ENCODE measurements around the gene ARPP19.

ARPP19 gene

GRCh38 chr15:52527911-52528563, 40.8 kb downstream of the ARPP19 start:
- TF ChIP-seq CTCF (IDR thresholded peaks at IDR 0.05; ENCODE audit: unreplicated experiment in 3 of 3), result no peak
- Mint-ChIP-seq H3K9me3 (peaks cover 3% of the 10 kb centered on the region), H3K27ac (no peak overlapping the region), H3K36me3 (ENCODE audit: low read depth) (no peaks in the 10 kb centered on the region), H3K27me3 (ENCODE audit: low read depth) (peaks cover 72% of the 10 kb centered on the region), H3K4me3 (peak overlapping the region; percentile 90 to 95 (median 93)), H3K4me1 (peaks cover 10% of the 10 kb centered on the region)

GRCh38 chr15:52527196-52527910, 41.5 kb downstream of the ARPP19 start:
- no peaks in the 10 kb centered on the region for H3K36me3 Mint-ChIP-seq (ENCODE audit: low read depth)
- H3K9me3 Mint-ChIP-seq, result peaks cover 3% of the 10 kb centered on the region
- no peak overlapping the region for H3K27ac Mint-ChIP-seq
- H3K4me3 Mint-ChIP-seq, result peak overlapping the region; percentile 90 to 95 (median 93)
- H3K4me1 Mint-ChIP-seq, result peaks cover 10% of the 10 kb centered on the region
- TF ChIP-seq CTCF (IDR thresholded peaks at IDR 0.05; ENCODE audit: unreplicated experiment in 3 of 3), result no peak
- peaks cover 67% of the 10 kb centered on the region for H3K27me3 Mint-ChIP-seq (ENCODE audit: low read depth)

- Mint-ChIP-seq H3K4me1 (peaks cover 4% of the 10 kb centered on the region), H3K9me3 (no peaks in the 10 kb centered on the region), H3K27me3 (ENCODE audit: low read depth) (peaks cover 38% of the 10 kb centered on the region), H3K27ac (no peak overlapping the region), H3K36me3 (ENCODE audit: low read depth) (no peaks in the 10 kb centered on the region), H3K4me3 (no peak overlapping the region)
- no peak for TF ChIP-seq CTCF (IDR thresholded peaks at IDR 0.05; ENCODE audit: unreplicated experiment in 3 of 3)
Observed at GRCh38 chr15:52524223-52525136, 44.4 kb downstream of the ARPP19 start.

GRCh38 chr15:52523647-52524046, 45.2 kb downstream of the ARPP19 start:
- Mint-ChIP-seq H3K36me3 (ENCODE audit: low read depth) (no peaks in the 10 kb centered on the region), H3K9me3 (no peaks in the 10 kb centered on the region), H3K27ac (no peak overlapping the region), H3K4me1 (peaks cover 4% of the 10 kb centered on the region), H3K4me3 (no peak overlapping the region), H3K27me3 (ENCODE audit: low read depth) (peaks cover 35% of the 10 kb centered on the region)
- TF ChIP-seq CTCF (IDR thresholded peaks at IDR 0.05; ENCODE audit: unreplicated experiment in 3 of 3), result no peak

- no peaks in the 10 kb centered on the region for H3K36me3 Mint-ChIP-seq (ENCODE audit: low read depth)
- no peak for TF ChIP-seq CTCF (IDR thresholded peaks at IDR 0.05; ENCODE audit: unreplicated experiment in 3 of 3)
- H3K4me1 Mint-ChIP-seq, result peaks cover 4% of the 10 kb centered on the region
- no peak overlapping the region for H3K4me3 Mint-ChIP-seq
- peaks cover 34% of the 10 kb centered on the region for H3K27me3 Mint-ChIP-seq (ENCODE audit: low read depth)
- no peak overlapping the region for H3K27ac Mint-ChIP-seq
- H3K9me3 Mint-ChIP-seq, result no peaks in the 10 kb centered on the region
Observed at GRCh38 chr15:52523192-52523591, 45.6 kb downstream of the ARPP19 start.

Measured in nephron (organoid).